HCT116 (cell line): ENCODE data around the gene NDUFAB1.

Source experiments
- POLR2AphosphoS5 ChIP-seq: IDR thresholded peaks from 2 replicates; pipeline ENCODE4 v1.6.1; 2011; ENCODE audit warnings: mild to moderate bottlenecking, low read depth, low read length, moderate library complexity
- TF ChIP-seq, protein P1 (sequence below), 3 experiments: fragments of 200-600 bp in 1 of 3; sonication (generic) in 1 of 3; IDR thresholded peaks in 2 of 3; conservative IDR thresholded peaks in 1 of 3; 2 replicates each; pipeline ENCODE4 v1.5.1; 2012 to 2017; ENCODE audit warnings: low read depth in 2 of 3, low read length in 2 of 3, antibody characterized with exemption in 1 of 3, borderline replicate concordance in 1 of 3, control low read depth in 1 of 3, mild to moderate bottlenecking in 1 of 3, mixed read lengths in 1 of 3, mixed run types in 1 of 3, moderate library complexity in 1 of 3; ENCODE audit not compliant: insufficient read depth in 1 of 3
- TF ChIP-seq, protein P2 (sequence below): IDR thresholded peaks from 2 replicates; pipeline ENCODE4 v1.6.1; 2012

DNA sequence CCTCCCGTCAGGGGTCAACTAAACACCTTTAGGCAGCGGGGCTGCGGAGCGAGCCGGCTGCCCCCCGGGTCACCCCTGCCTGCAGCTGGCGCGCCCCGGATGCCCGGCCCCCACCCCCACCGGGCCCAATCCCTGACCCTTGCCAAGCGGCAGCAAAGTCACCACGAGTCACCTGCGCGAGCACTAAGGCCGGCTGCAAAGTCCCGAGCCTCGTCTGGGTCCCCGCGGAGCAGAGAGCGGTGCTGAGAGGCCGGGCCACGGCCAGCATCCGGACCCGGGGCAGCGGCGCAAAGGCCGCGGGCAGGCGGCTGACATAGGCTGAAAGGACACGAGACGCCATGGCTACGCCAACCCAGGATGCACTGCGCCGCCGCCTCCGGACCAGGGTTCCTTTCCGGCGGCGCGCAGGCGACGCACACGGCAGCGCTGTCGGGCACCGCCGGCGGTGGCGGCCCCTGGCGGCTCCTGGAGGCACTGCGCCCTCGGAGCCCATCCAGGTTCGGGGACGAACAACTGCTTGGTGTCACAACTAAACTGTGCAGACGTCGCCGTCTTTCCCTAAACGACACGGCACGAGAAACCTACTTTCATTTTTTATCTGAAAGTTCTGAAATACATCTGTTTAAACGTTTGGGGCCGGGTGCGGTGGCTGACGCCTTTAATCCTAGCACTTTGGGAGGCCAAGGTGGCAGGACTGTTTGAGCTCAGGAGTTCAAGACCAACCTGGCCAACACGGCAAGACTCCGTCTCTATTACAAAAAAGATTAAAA is at the start of gene NDUFAB1:
- TF ChIP-seq, protein P1, sequence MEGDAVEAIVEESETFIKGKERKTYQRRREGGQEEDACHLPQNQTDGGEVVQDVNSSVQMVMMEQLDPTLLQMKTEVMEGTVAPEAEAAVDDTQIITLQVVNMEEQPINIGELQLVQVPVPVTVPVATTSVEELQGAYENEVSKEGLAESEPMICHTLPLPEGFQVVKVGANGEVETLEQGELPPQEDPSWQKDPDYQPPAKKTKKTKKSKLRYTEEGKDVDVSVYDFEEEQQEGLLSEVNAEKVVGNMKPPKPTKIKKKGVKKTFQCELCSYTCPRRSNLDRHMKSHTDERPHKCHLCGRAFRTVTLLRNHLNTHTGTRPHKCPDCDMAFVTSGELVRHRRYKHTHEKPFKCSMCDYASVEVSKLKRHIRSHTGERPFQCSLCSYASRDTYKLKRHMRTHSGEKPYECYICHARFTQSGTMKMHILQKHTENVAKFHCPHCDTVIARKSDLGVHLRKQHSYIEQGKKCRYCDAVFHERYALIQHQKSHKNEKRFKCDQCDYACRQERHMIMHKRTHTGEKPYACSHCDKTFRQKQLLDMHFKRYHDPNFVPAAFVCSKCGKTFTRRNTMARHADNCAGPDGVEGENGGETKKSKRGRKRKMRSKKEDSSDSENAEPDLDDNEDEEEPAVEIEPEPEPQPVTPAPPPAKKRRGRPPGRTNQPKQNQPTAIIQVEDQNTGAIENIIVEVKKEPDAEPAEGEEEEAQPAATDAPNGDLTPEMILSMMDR (IDR thresholded peaks at IDR 0.05 in 2 of 3, conservative IDR thresholded peaks at IDR 0.05 in 1 of 3; ENCODE audit: borderline replicate concordance in 1 of 3, insufficient read depth in 1 of 3, low read depth in 2 of 3, low read length in 2 of 3): peak; percentile 68 to 99 (median 82)
- TF ChIP-seq, protein P2, sequence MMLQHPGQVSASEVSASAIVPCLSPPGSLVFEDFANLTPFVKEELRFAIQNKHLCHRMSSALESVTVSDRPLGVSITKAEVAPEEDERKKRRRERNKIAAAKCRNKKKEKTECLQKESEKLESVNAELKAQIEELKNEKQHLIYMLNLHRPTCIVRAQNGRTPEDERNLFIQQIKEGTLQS: no peak
- peak; percentile 87 for TF ChIP-seq POLR2AphosphoS5
